H1 (cell line): ENCODE measurements around the gene TBC1D7. TPM values are rescaled to one million over a fixed set of nuclear protein-coding genes. Genes with fewer than 3 reads are reported as not detected.

ENCODE experiments used
- CEBPB ChIP-seq: IDR thresholded peaks from 2 replicates; pipeline ENCODE4 v1.6.1; 2012; ENCODE audit warnings: low read depth, low read length
- CHD1 ChIP-seq: IDR thresholded peaks from 2 replicates; pipeline ENCODE4 v1.6.1; 2012; ENCODE audit warnings: low read depth, low read length, improper control_type of control experiment
- E2F6 ChIP-seq: IDR thresholded peaks from 2 replicates; pipeline ENCODE4 v1.6.1; 2012; ENCODE audit warnings: inconsistent platforms
- HDAC6 ChIP-seq: IDR thresholded peaks from one replicate; pipeline ENCODE4 v1.7.1; 2012; ENCODE audit warnings: low read depth, mild to moderate bottlenecking, inconsistent platforms, low read length, moderate library complexity
- KDM1A ChIP-seq: fragments of 200-600, 300-600 bp; sonication (generic); IDR thresholded peaks from 2 replicates; pipeline ENCODE4 v1.7.1; 2016; ENCODE audit warnings: mild to moderate bottlenecking, low read length, borderline replicate concordance
- polyA plus RNA-seq, 7 experiments: library from polyadenylated mRNA; depleted of rRNA in 3 of 7; stranded (reverse) in 5 of 7; unstranded in 2 of 7; fragments of >200 nt in 5 of 7; fragments of 200-250 nt in 2 of 7; gene quantifications; 1 replicate in 5 of 7; 2 replicates in 1 of 7; 4 replicates in 1 of 7; pipeline versions ENCODE4 v1.2.1 to v1.2.3, GENCODE V29; 2011 to 2013; ENCODE audit warnings: missing spikeins in 2 of 7, mixed read lengths in 2 of 7
- total RNA-seq: library from RNA; stranded (reverse); fragmentation: NEBNext Ultra II Directional; extraction: Animal tissue kit (Norgen Biotek cat#: 25700); gene quantifications from 2 replicates; pipeline ENCODE4 v1.2.1, GENCODE V29; 2021

TBC1D7 gene
- total and polyA plus RNA-seq, 2 of the 8 experiments (the other 6 are each of a cell fraction or from before 2014, with no cell fraction given): 46.1 to 55.2 TPM

DNA sequence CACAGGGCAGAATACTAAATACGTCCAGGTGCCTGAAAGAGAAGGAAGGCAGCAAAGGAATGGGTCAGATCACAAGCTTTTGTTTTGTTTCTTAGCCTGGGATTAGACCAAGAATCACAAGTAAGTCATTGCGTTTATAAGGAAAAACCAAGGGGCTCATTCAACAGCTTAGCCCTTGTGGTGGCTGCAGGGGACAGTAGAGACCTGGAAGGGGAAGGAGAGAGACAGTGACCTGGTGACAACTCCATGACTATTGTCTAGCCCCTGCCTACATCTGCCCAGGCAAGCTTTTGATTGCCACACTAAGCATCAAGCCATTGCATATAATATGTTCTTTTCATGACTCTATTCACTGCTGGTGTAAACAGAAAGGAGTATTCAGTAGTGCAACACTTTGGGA is 30.2 kb upstream of the TBC1D7 start (continued):
- TF ChIP-seq KDM1A (no peak), CHD1 (no peak), HDAC6 (no peak), CEBPB (no peak), E2F6 (no peak)
